NCI-H1930 (cell line): ENCODE results near the gene SPINK4.

ENCODE experiments used
- DNase-seq, 2 experiments: peaks; one replicate each; lab custom pipeline; 2025; lab: John Stamatoyannopoulos, UW

The SPINK4 gene

DNA sequence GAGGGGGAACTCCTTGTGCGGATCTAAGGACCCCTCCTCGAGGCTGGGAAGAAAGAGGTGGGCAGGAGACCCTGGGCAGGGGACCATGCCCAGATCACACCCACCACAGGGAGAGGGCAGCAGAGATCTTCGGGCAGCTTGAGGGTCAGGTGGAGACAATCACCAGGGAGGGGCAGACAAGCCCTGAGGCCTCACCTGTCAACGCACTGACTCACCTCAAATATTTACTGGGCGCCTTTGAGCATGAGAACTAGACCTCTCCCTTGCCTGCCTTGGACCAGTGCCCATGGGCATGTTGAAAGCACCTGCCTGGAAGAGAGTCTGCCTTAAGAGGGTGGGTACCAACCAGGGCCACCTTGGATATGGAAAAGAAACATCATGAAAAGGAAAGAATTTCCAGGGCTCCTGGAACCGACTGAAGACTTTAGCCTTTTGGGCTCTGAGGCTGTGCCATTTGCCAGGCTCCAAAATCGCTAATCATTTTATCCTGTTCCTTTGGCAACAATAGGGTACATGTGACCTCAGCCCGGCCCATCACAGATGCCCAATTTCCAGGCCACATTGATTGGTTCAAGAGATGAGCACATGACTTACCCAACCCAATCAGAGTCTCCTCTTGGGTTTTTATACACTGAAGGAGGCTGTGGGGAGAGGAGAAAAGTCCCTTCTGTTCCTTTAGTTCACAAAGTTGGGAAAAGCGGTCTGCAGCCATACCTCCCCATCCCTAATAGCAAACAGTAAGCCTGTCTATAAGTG lies 10.4 kb upstream of the SPINK4 start:
- DNase-seq, result peak in 1 of 2 experiments; percentile 42

DNA sequence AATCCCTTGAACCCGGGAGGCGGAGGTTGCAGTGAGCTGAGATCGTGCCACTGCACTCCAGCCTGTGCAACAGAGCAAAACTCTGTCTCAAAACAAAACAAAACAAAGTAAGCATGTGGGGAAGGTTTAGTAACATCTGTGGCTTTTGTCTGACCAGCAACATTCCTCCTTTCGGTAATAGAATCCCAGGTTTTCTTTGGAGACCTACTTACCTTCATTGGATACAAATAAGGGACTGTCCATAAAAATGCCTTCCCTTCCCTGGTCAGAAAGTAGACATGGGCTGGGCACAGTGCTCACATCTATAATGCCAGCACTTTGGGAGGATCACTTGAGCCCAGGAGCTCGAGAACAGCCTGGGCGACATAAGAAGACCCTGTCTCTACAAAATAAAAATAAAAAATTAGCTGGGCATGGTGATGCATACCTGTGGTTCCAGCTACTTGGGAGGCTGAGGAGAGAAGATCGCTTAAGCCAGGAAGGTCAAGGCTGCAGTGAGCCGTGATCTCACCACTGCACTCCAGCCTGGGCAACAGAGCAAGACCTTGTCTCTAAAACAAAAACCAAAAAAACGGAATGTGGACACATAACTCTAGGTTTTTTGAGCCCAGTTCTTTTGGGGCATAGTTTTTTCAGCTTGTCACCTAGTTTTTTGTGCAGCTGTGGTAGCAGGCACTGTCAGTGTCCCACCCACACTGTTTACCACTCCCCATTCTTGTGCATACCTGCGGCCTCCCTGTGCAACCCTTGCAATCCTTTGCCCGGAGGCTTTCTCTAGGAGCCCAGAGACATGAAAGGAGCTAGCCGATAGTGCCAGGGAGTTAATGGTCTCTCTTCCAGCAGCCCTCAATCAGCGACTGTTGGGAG lies 9.0 kb upstream of the SPINK4 start:
- DNase-seq, result no peak

DNA sequence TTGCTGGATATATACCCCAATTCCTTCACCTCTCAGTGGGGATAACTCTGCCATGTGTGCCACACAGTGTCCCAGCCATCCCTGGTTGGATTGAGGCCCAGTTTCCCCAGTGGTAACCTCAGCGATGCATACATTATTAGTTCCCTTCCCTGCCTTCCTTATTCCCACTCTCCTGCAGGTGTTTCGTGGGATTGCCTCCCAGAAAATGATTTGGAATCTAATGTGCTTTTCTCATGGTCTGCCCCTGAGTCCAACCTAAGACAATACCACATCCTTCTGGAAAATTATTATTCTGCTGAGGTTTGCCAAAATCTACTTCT lies 8.4 kb upstream of the SPINK4 start:
- DNase-seq, result no peak

DNA sequence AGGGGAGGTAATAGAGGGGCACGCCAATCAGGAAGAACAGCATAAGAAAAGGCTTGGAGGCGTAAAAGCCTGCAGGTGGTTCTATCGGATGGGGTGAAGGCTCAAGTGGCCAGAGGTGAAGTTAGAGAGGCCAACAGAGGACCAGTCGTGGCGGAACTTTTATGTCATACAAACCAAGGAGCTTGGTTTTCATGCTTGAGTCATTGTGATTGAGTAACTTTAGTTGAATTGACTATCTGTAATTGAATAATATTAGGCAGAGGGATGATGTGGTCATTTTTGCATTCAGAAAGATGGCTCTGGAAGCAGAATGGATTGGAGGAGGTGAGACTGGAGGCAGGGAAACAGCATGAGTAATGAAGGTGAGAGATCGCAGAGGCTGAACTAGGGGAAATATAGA lies 7.2 kb upstream of the SPINK4 start:
- DNase-seq, result no peak

DNA sequence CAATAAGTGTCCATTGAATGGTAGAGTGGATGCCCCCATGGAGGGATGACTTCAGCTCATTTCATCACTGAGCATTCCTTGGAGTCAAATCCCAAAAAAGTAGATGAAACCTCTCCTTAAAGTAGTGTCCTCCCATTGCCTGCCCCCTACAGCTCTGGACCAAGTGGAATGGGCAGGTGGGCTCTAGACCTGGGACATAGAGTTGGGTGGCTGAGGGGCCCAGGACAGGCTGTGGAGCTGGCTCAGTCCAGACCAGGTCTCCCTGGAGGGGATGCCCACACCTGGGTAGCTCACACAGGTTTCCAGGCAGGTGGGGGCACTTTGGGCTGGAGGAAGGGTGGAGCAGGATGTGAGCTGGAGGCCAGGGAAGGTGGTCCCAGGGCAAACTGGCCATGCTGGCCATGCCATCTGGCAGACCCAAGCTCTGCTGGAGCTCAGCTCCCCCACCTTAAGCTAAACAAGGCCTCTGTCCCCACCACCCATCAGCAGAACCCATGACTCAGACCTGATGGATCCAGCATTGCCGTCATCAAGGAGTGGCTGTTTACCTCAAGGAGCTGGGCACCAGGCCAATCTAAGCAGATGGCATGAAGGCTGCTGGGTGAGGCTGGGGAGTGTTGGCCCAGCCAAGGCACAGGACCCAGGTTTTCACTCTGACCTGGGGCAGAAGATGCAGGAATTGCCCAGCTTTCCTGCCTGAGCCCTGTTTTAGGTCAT lies 6.2 kb upstream of the SPINK4 start:
- no peak for DNase-seq

DNA sequence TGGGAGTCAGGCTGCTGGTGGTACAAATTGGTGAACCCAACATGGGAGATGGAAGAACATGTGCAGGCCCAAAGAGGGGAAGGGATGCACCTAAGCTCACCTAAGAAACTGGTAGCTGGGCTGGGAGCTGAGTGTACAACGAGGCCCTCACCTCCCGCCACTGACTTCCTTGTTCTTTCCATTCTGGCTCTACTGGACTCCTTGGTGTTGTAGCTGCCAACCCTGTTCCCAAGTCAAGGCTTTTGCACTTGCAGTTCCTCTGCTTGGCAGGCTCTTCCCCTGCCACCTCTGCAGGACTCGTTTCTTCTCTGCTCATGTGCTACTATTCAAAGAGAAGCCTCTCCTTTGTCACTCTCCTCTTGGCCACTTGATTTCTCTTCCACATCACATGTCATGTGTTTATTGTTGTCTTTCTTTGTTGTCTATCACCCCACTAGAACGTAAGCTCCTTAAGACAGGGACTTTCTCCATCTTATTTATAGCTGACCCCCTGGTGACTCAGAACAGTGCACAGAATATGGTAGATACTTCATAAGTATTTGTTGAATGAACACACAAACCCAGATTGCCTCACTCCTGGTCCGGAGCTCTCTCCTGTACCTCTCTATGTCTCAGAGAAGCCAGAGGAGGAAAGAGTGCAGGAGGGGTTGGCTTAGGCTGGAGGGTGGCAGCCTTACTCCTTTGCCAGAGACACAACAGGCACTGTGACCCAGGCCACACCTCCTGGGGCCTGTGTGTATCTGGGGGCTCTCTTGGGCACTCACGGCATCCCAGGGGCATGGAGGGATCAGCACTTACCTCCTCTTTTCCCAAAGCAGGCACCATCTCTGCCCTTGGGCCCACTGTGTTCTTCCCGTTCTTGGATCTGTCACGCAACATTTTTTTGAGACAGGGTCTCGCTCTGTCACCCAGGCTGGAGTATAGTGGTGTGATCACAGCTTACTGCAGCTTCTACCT lies 5.2 kb upstream of the SPINK4 start:
- no peak for DNase-seq

DNA sequence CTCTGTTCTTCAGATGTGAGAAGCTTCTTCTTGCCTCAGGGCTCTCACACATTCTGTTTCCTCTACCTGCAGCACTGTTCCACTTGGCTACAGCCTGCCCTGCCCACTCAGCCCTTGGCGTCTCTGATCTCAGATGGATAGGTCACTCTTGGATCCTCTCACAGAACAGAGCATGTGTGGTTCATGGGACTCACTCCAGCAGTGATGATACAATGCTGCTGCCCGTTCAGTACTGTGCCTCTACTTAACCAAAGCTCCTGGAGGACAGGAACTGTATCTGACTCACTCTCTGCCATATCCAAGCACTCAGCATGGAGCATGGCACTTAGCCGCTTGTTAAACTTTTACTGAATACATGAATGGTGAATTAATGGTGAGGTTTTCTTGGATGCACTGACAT lies 3.4 kb upstream of the SPINK4 start:
- no peak for DNase-seq

DNA sequence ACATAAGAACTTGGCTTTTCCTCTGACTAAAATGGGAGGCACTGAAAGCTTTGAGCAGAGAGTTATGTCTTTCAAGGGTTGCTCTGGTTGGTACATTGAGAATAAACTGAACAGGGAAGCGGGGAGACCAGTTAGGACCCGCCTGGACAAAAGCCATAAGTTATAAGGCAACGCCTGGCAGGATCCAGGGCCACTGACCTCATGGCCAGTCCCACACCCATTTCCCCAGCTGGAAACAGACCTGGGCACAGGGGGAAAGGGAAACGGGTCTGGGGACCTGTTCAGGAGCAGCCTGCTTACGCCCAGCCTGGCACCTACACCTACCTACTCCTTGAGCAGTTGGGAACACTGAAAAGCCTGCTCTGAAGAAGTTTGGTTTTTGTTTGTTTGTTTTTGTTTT lies 1.3 kb downstream of the SPINK4 start:
- no peak for DNase-seq

DNA sequence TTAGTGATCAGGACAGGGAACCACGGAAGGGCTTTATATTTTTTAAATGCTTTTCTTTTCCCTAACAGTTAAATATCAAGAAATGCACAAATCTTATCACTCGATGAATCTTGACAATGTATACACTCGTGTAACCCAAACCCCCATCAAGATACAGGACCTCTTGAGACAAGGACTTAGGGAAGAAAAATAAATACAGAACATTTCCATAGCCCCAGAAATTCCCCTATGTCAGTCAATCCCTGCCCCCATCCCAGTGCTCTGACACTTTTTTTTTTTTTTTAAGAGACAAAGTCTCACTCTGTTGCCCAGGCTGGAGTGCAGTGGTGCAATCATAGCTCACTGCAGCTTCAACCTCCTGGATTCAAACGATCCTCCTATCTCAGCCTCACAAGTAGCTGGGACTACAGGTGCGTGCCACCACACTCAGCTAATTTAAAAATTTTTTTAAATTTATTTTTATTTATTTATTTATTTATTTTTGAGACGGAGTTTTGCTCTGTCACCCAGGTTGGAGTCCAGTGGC lies 2.7 kb downstream of the SPINK4 start:
- no peak for DNase-seq

DNA sequence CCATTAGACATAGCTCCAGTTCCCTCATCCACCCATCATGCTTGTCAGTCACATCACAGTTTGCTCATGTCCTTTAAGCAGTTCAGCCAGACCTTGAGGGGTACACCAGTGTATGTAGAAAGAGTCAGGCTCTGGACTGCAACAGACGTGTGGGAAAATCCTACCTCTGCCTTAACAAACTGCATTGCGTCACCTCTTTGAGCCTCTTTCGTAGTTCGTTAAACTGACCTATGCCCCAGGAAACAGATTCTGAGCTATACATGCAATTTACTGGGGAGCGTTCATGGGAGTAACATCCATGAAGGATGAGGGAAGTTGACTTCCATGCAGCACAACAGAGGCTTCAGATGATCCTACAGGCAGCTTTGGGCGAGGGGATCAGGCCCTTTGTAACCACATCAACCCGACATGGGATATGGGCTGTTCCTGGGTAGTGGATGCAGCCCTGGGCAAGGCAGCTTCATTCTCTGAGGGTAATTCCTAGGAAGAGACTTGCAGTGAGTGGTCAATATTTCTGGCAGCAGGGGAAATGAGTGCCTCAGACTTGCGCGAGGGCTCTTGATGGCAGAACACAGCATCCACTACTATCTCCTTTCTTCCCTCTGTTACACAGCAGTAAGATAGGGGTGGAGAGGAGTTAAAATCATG lies 4.3 kb downstream of the SPINK4 start:
- no peak for DNase-seq

DNA sequence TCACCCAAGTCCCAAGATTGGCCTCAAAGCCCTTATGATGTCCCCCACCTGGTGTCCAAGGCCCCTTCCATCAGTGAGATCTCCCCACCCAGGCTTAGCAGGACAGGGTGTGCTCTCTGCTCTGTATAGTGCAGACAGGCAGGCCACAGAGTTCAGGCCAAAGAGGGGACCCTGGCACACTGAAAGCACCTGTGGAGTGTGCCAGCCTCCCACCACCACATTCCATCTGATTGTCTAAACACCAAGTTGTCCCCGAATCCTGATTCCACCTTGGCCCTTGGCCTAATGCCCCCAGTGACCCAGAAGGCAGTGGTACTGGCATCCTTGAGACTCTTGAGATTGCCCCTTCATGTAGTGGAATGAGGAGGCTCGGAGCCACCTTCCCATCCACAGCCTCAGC lies 5.4 kb downstream of the SPINK4 start:
- no peak for DNase-seq

DNA sequence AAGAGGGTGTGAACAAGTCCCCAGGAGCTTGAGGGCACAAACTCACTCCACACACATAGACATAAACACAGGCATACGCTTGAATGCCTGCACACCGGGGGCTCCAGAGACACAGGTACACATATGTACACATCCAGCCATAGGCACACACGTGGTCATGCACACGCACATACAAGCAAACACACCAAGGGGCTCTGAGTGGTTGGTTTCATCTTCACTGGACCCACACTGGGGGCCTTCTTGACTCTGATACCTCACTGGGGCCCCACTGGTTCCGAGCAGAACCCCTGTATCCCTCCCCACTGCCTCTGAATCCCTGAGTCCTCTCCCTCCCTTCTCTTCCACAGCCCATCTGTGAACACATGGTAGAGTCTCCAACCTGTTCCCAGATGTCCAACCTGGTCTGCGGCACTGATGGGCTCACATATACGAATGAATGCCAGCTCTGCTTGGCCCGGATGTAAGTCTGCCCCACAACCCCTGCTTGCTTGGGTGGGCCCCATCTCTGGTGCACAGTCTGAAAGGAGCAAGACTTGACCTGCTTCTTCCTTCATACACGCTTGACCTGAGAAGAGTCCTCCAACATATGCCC lies 6.4 kb downstream of the SPINK4 start:
- DNase-seq, result no peak

DNA sequence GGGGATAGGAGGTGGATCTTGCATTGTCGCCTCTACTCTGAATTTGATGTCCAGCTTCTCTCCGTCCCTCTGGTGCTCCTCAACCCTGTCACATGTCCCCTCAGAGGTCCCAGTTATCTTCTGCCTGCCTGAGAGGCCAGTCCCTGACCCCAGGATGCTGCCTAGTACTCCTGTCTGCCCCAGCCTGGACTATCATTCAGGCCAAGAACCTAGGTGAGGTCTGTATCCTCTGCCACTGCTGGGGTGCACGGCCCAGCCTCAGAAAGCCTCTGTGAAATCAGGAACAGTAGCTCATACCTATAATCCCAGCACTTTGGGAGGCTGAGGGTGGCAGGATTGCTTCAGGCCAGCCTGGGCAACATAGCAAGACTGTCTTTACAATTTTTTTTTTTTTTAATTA lies 8.6 kb downstream of the SPINK4 start:
- DNase-seq, result no peak

DNA sequence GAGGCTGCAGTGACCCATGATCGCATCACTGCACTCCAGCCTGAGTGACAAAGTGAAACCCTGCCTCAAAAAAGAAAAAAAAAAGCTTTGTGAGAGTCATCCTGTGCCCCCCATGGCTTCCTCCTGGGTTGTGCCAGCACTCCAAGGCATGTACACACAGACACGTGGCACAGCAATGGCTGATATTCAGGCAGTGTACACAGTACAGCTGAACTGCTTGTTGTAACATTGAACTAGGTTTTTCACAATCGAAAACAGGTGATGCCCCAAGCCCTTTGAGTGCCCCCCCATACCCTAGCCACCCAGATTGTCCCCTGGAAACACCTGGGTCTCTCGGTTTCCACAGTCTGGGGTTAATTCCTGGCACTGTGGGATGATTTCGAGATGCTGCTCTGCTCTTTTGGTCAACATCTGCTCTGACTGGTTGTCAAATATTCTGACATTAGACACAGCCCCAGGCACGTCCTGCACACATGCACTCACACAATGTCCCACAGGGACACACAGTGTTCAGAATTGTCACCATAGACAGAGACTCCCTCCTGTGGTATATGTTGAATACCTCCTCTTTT lies 9.2 kb downstream of the SPINK4 start:
- DNase-seq, result no peak

DNA sequence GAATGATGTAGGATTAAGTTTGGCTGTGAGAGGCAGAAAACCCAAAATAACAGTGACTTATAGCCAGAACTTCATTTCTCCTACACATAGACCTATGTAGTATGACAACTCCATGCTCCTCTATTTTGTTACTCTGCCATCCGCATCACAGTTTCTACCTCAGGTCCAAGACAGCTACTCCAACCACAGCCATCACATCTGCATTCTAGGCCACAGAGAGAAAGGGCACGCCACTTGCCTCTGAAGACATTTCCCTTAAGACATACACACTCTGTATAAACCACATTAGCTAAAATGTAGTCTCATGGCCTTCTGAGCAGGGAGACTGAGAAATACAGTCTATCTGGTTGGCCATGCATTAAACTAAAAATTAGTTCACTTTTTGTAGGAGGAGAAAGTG lies 10.0 kb downstream of the SPINK4 start:
- no peak for DNase-seq

DNA sequence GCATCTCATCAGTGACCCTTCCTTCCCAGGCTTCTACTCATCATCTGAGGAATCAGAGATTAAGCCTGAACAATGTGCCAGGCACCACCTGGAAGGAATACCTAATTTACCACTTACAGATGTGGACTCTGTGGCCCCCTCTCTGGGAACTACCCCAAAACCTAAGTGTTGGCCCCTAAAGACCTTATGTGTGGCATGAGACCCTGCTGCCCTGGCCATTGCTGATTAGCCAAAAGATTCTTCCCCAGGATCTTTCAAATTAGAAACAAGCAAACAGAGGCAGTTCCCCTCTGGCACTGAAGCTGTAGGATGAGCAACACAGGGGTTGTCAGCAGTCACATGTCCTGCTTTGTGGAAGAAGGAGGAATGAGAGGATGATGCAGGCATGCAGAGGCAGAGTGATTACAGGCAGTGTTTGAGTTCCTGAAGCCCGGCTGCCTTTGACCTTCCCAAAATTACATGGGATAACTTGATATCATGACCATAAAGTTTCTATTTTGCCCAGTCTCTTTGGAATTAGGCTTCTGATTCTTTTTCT lies 10.6 kb downstream of the SPINK4 start:
- DNase-seq, result no peak

DNA sequence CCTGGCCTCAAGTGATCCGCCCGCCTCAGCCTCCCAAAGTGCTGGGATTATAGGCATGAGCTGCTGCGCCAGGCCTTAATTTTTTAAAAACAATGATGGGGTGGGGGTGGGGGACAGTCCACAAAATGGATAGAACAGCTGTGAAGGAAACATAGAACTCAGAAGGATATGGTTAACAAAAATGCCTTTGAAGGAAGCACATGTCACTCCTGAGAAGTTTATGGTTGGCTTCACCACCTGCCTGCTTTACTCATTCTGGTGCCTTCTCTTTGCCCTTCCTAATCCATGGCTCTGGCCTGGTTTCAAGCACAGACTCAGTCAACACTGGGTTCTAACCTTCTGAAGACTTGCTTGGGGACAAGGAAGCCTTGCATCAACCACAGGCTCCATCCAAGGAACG lies 14.2 kb downstream of the SPINK4 start:
- no peak for DNase-seq

DNA sequence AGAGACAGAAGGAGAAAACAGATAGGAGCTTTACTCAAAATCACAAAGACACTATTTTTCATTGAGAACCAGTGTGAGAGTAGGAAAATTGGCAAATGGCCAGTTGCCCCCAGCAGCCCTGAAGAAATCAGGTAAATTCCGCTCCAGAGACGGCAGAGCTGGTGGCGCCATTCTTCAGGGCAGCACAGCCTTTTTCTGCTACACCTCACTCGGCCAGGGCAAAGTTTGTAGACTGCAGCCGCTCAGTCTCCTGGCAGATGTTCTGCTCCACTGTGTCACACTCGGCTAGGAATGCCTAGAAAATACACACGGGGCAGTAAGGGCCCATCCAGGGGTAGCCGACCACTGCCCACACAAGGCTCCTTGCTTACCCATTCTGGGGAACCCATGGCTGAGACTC lies 15.0 kb downstream of the SPINK4 start:
- DNase-seq, result no peak

DNA sequence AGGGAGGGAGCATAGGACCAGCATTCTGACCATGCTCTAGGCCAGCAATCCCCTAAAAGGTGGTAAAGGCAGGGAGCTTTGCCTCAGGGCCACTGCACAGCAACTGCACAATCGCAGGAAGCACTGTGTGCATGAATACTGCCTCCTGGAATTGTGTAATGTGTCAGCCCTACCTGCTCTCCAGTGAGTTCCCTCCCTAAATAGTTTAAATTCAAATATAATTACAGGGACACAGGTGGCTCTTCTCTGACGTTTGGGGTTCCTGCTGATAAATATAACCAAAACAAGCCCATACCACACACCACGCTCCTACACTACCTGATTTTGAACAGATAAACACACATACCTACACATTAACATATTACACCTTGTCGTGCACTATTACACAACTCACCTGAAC lies 15.5 kb downstream of the SPINK4 start:
- DNase-seq, result no peak

DNA sequence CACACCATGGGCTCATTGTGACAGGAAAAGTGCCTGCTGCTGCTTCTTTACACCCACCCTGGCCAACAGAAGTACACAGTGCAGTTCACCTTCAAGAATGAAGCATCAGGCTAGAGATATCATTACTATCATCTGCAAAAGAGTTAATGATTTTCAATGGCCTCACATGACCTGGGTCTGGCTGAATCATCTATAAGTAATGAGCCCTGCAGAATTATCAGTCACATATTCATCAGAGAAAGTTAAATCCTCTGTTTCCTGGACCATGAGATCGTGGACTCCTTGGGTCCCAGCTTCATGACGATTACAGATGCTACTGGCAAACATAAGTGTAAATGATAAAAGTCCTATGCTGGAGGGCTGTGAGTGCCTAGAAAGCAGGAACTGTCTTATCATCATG lies 16.3 kb downstream of the SPINK4 start:
- DNase-seq, result no peak
